H1 (cell line): ENCODE data around the gene SKAP1. TPM values are rescaled to one million over a fixed set of nuclear protein-coding genes. Genes with fewer than 3 reads are reported as not detected.

ENCODE experiments used
- CTCF ChIA-PET: fragments of 300-600 bp; sonication (Branson Sonifier 250); formaldehyde crosslinking; loops from one replicate; lab custom pipeline; 2021; ENCODE audit not compliant: partially characterized antibody; lab: Charles Lee
- POLR2A ChIA-PET: fragments of 300-600 bp; sonication (Branson Sonifier 250); formaldehyde crosslinking; loops from one replicate; lab custom pipeline; 2021; ENCODE audit warnings: inconsistent platforms; ENCODE audit not compliant: partially characterized antibody; lab: Charles Lee
- DNase-seq, 2 experiments: peaks; one replicate each; pipeline versions ENCODE4 v3.0.0 to v3.0.0-alpha.2; 2010 to 2022; ENCODE audit warnings: low spot score in 2 of 2, low read depth in 1 of 2, mixed read lengths in 1 of 2
- FAIRE-seq: peaks from 2 replicates; lab custom pipeline; 2011; peaks lifted over from hg19 to GRCh38; lab: Jason Lieb, UNC
- H2AFZ ChIP-seq: 2 replicates; pipeline ENCODE4 v1.8.1; 2012; ENCODE audit warnings: low read length, inconsistent platforms
- H2AK5ac ChIP-seq: 2 replicates; pipeline ENCODE4 v1.6.1; 2013; ENCODE audit warnings: low read depth, low read length
- H2BK120ac ChIP-seq: replicated peaks from 2 replicates; pipeline ENCODE3; 2013; ENCODE audit warnings: low read depth, low read length, inconsistent platforms
- H2BK12ac ChIP-seq: 2 replicates; pipeline ENCODE4 v1.6.1; 2013; ENCODE audit warnings: low read depth, low read length
- H2BK15ac ChIP-seq: 2 replicates; pipeline ENCODE4 v1.6.1; 2013; ENCODE audit warnings: low read length
- H2BK20ac ChIP-seq: 2 replicates; pipeline ENCODE4 v1.6.1; 2013; ENCODE audit warnings: low read length
- H2BK5ac ChIP-seq: 2 replicates; pipeline ENCODE4 v1.6.1; 2013; ENCODE audit warnings: low read depth, low read length
- H3K14ac ChIP-seq: 2 replicates; pipeline ENCODE4 v1.6.1; 2013; ENCODE audit warnings: inconsistent platforms; ENCODE audit not compliant: insufficient read length
- H3K18ac ChIP-seq: 2 replicates; pipeline ENCODE4 v1.6.1; 2013; ENCODE audit warnings: low read length; ENCODE audit errors: extremely low read depth
- H3K23ac ChIP-seq: 2 replicates; pipeline ENCODE4 v1.6.1; 2013; ENCODE audit warnings: inconsistent platforms; ENCODE audit not compliant: insufficient read length
- H3K23me2 ChIP-seq: 2 replicates; pipeline ENCODE4 v1.6.1; 2013; ENCODE audit warnings: low read depth, low read length
- H3K27ac ChIP-seq: 2 replicates; pipeline ENCODE4 v1.6.1; 2011; ENCODE audit warnings: low read depth, low read length, inconsistent platforms
- H3K27me3 ChIP-seq, 4 experiments: replicated peaks in 1 of 4; 1 replicate in 1 of 4; 2 replicates in 3 of 4; pipeline versions ENCODE4 v1.6.1 to v1.8.1; 2011 to 2013; ENCODE audit warnings: low read length in 3 of 4, mild to moderate bottlenecking in 3 of 4, inconsistent platforms in 2 of 4, mixed read lengths in 2 of 4, moderate library complexity in 1 of 4; ENCODE audit not compliant: control insufficient read depth in 3 of 4, insufficient read depth in 3 of 4; ENCODE audit errors: extremely low read depth in 1 of 4
- H3K36me3 ChIP-seq, 4 experiments: 2 replicates each; pipeline versions ENCODE4 v1.6.1 to v1.8.1; 2011 to 2013; ENCODE audit warnings: mild to moderate bottlenecking in 4 of 4, low read length in 3 of 4, moderate library complexity in 2 of 4, control low read depth in 1 of 4, inconsistent platforms in 1 of 4; ENCODE audit not compliant: insufficient read depth in 4 of 4, control insufficient read depth in 2 of 4
- H3K4ac ChIP-seq: replicated peaks from 2 replicates; pipeline ENCODE3; 2013; ENCODE audit warnings: low read length, low read depth, mixed read lengths, inconsistent platforms; ENCODE audit not compliant: insufficient read length
- H3K4me1 ChIP-seq, 4 experiments: replicated peaks in 1 of 4; 1 replicate in 1 of 4; 2 replicates in 3 of 4; pipeline versions ENCODE4 v1.6.1 to v1.8.1; 2011 to 2013; ENCODE audit warnings: low read length in 3 of 4, inconsistent platforms in 2 of 4, mixed read lengths in 1 of 4; ENCODE audit not compliant: insufficient read depth in 4 of 4, control insufficient read depth in 3 of 4
- H3K4me2 ChIP-seq, 2 experiments: 2 replicates each; pipeline versions ENCODE4 v1.6.1 to v1.8.1; 2011 to 2013; ENCODE audit warnings: low read depth in 2 of 2, low read length in 2 of 2, control low read depth in 1 of 2, inconsistent platforms in 1 of 2, mild to moderate bottlenecking in 1 of 2; ENCODE audit not compliant: insufficient read depth in 1 of 2
- H3K4me3 ChIP-seq, 4 experiments: fragments of 200-600, 300-600 bp in 1 of 4; sonication (generic), shearing (Covaris generic), sonication (Bioruptor Twin) in 1 of 4; 2 replicates each; pipeline versions ENCODE4 v1.5.1 to v1.8.1; 2011 to 2016; ENCODE audit warnings: low read length in 4 of 4, low read depth in 3 of 4, control low read depth in 2 of 4, inconsistent platforms in 2 of 4, mild to moderate bottlenecking in 2 of 4, mixed read lengths in 1 of 4, moderate library complexity in 1 of 4; ENCODE audit not compliant: insufficient read depth in 2 of 4; ENCODE audit errors: extremely low read depth in 1 of 4
- H3K56ac ChIP-seq: replicated peaks from 2 replicates; pipeline ENCODE3; 2013; ENCODE audit warnings: low read depth, mild to moderate bottlenecking, mixed read lengths, low read length, inconsistent platforms; ENCODE audit not compliant: insufficient read length
- H3K79me1 ChIP-seq: 2 replicates; pipeline ENCODE4 v1.6.1; 2013; ENCODE audit warnings: low read depth, low read length, control low read depth
- H3K79me2 ChIP-seq, 2 experiments: 2 replicates each; pipeline versions ENCODE4 v1.6.1 to v1.8.1; 2012 to 2013; ENCODE audit warnings: low read length in 2 of 2, mild to moderate bottlenecking in 2 of 2, inconsistent platforms in 1 of 2; ENCODE audit not compliant: insufficient read depth in 2 of 2, control insufficient read depth in 1 of 2
- H3K9ac ChIP-seq, 4 experiments: replicated peaks in 1 of 4; 1 replicate in 1 of 4; 2 replicates in 3 of 4; pipeline versions ENCODE4 v1.6.1 to v1.8.1; 2011 to 2013; ENCODE audit warnings: low read depth in 3 of 4, low read length in 3 of 4, control low read depth in 2 of 4, mild to moderate bottlenecking in 2 of 4, moderate library complexity in 2 of 4, inconsistent platforms in 1 of 4; ENCODE audit errors: extremely low read depth in 1 of 4
- H3K9me3 ChIP-seq, 2 experiments: 2 replicates each; pipeline versions ENCODE4 v1.6.1 to v1.8.1; 2012 to 2013; ENCODE audit warnings: mild to moderate bottlenecking in 2 of 2, moderate library complexity in 2 of 2, control low read depth in 1 of 2, inconsistent platforms in 1 of 2, low read depth in 1 of 2, low read length in 1 of 2, mixed read lengths in 1 of 2; ENCODE audit not compliant: insufficient read depth in 2 of 2
- H4K20me1 ChIP-seq, 2 experiments: replicated peaks in 1 of 2; 2 replicates each; pipeline versions ENCODE3 to v1.8.1; 2011 to 2013; ENCODE audit warnings: inconsistent platforms in 2 of 2, low read length in 2 of 2, mild to moderate bottlenecking in 1 of 2; ENCODE audit not compliant: insufficient read depth in 2 of 2, control insufficient read depth in 1 of 2
- H4K5ac ChIP-seq: 2 replicates; pipeline ENCODE4 v1.6.1; 2013; ENCODE audit warnings: low read length, low read depth, mixed read lengths, inconsistent platforms; ENCODE audit not compliant: insufficient read length
- H4K8ac ChIP-seq: 2 replicates; pipeline ENCODE4 v1.8.0; 2013; ENCODE audit warnings: mild to moderate bottlenecking, moderate library complexity, low read length, inconsistent platforms; ENCODE audit not compliant: insufficient read depth; ENCODE audit errors: extremely low read depth
- H4K91ac ChIP-seq: replicated peaks from 2 replicates; pipeline ENCODE3; 2013; ENCODE audit warnings: low read length, mixed read lengths, inconsistent platforms; ENCODE audit not compliant: insufficient read length
- BACH1 ChIP-seq: IDR thresholded peaks from 2 replicates; pipeline ENCODE4 v1.6.1; 2012; ENCODE audit warnings: low read length, improper control_type of control experiment
- CEBPB ChIP-seq: IDR thresholded peaks from 2 replicates; pipeline ENCODE4 v1.6.1; 2012; ENCODE audit warnings: low read depth, low read length
- EGR1 ChIP-seq: IDR thresholded peaks from 2 replicates; pipeline ENCODE4 v1.6.1; 2011; ENCODE audit warnings: low read depth, low read length, borderline replicate concordance
- SP1 ChIP-seq: IDR thresholded peaks from 2 replicates; pipeline ENCODE4 v1.6.1; 2011; ENCODE audit warnings: low read depth, low read length
- TAF1 ChIP-seq: IDR thresholded peaks from 2 replicates; pipeline ENCODE4 v1.6.1; 2011; ENCODE audit warnings: mild to moderate bottlenecking, low read depth, low read length
- WGBS, 2 experiments: shearing (Covaris generic) in 1 of 2; methylation state at CpG; one replicate each; pipeline versions ENCODE4 v1.1.6 to v1.1.7; 2013 to 2015; ENCODE audit warnings: low lambda C conversion rate in 2 of 2, mixed read lengths in 2 of 2, inconsistent platforms in 1 of 2, low coverage in 1 of 2, missing lambda C conversion rate in 1 of 2; ENCODE audit not compliant: insufficient replicate concordance in 2 of 2, insufficient coverage in 1 of 2, insufficient read length in 1 of 2; ENCODE audit errors: extremely low coverage in 1 of 2, missing lambda C conversion rate in 1 of 2; 5-methylcytosine and 5-hydroxymethylcytosine counted together
- polyA plus RNA-seq, 7 experiments: library from polyadenylated mRNA; depleted of rRNA in 3 of 7; stranded (reverse) in 5 of 7; unstranded in 2 of 7; fragments of >200 nt in 5 of 7; fragments of 200-250 nt in 2 of 7; gene quantifications; 1 replicate in 5 of 7; 2 replicates in 1 of 7; 4 replicates in 1 of 7; pipeline versions ENCODE4 v1.2.1 to v1.2.3, GENCODE V29; 2011 to 2013; ENCODE audit warnings: missing spikeins in 2 of 7, mixed read lengths in 2 of 7
- total RNA-seq: library from RNA; stranded (reverse); fragmentation: NEBNext Ultra II Directional; extraction: Animal tissue kit (Norgen Biotek cat#: 25700); gene quantifications from 2 replicates; pipeline ENCODE4 v1.2.1, GENCODE V29; 2021

SKAP1 gene
- total and polyA plus RNA-seq, 2 of the 8 experiments (the other 6 are each of a cell fraction or from before 2014, with no cell fraction given), result not detected

GRCh38 chr17:48472411-48473281 lies 42.6 kb upstream of the SKAP1 start:
- POLR2A ChIA-PET, result interaction anchor here (1.3 kb wide), 1 partner anchor 17 kb away, joined by 3 read pairs; no protein-coding TSS in a partner anchor
- H3K9ac ChIP-seq, result no peak overlapping the region; a peak in 1 of 7 replicates
- CTCF ChIA-PET, result interaction anchor here (0.8 to 2.2 kb wide), 7 partner anchors 10 to 319 kb away, joined by 3 to 11 read pairs (median 5); no protein-coding TSS in a partner anchor

More at GRCh38 chr17:48472411-48473281, 42.6 kb upstream of the SKAP1 start:
- H3K4me1 ChIP-seq, result peaks cover 4 to 14% (median 12%) of the 10 kb centered on the region in 4 experiments; a peak in 6 of 7 replicates
- 0 out of 2 replicates have a peak overlapping the region, but pooled peaks have one; percentile 7 for H3K18ac ChIP-seq
- DNase-seq (no peak), FAIRE-seq (no peak)
- no peak overlapping the region for H4K8ac ChIP-seq
- WGBS, 2 experiments, result 54% methylated on average over 6 of the region's 6 CpGs; no CpG with 5 or more reads in 1 of the 2 experiments
- peak overlapping the region; percentile 18; the same call in 1 of the 2 replicates for H2BK5ac ChIP-seq
- H3K27ac ChIP-seq, result no peak overlapping the region
- peak overlapping the region; percentile 48 for H2AK5ac ChIP-seq
- H4K91ac ChIP-seq, result no peak overlapping the region
- H3K23me2 ChIP-seq, result no peaks in the 10 kb centered on the region
- no peak overlapping the region for H2BK15ac ChIP-seq
- no peak overlapping the region for H2BK120ac ChIP-seq
- peak overlapping the region; percentile 62 for H2BK12ac ChIP-seq
- H3K14ac ChIP-seq, result no peak overlapping the region
- no peaks in the 10 kb centered on the region for H3K9me3 ChIP-seq
- TF ChIP-seq TAF1, result no peak
- peak; percentile 46 for TF ChIP-seq SP1
- no peak for TF ChIP-seq CEBPB
- TF ChIP-seq EGR1, result no peak
- 0 out of 2 replicates have a peak, but pooled peaks have one; percentile 5 for TF ChIP-seq BACH1
- H4K5ac ChIP-seq, result no peak overlapping the region
- H3K36me3 ChIP-seq, result no peaks in the 10 kb centered on the region
- no peak overlapping the region; the same call in 1 of the 2 replicates for H2AFZ ChIP-seq
- no peak overlapping the region for H3K4ac ChIP-seq
- peak overlapping the region; percentile 15 to 23; a peak in 3 of 4 replicates for H3K4me2 ChIP-seq
- H2BK20ac ChIP-seq, result peak overlapping the region; percentile 52
- H3K27me3 ChIP-seq, result 0 out of 7 replicates have a peak, but pooled peaks cover 0 to 2% (median 0%) of the 10 kb centered on the region in 4 experiments
- no peak overlapping the region for H3K56ac ChIP-seq
- H4K20me1 ChIP-seq, result no peaks in the 10 kb centered on the region
- no peak overlapping the region for H3K23ac ChIP-seq
- no peaks in the 10 kb centered on the region for H3K79me1 ChIP-seq
- H3K79me2 ChIP-seq, result no peaks in the 10 kb centered on the region
- no peak overlapping the region for H3K4me3 ChIP-seq
